ENCODE results near the gene GPBP1.

- TF ChIP-seq EZH2phosphoT487 (IDR thresholded peaks at IDR 0.05; ENCODE audit: low read depth, severe bottlenecking, unreplicated experiment) = no peak
- TF ChIP-seq CTCF (IDR thresholded peaks at IDR 0.05; ENCODE audit: poor library complexity) = no peak
Measured at GRCh38 chr5:57176350-57176857, 2.5 kb downstream of the GPBP1 start.

Data from hepatocyte (in vitro differentiated cells).